Dermis blood vessel endothelial cell (primary cell): Measurements from ENCODE around the gene ACRBP. TPM values are rescaled to one million over a fixed set of nuclear protein-coding genes. Genes with fewer than 3 reads are reported as not detected.

Experiments
- DNase-seq: peaks from one replicate; pipeline ENCODE4 v3.0.0; 2010
- total RNA-seq: library from RNA; depleted of rRNA; stranded (reverse); fragments of >200 nt; gene quantifications from 2 replicates; pipeline ENCODE4 v1.2.3, GENCODE V29; 2014

Gene ACRBP
- total RNA-seq = 0.42 and 1.5 TPM in 2 replicates

DNA sequence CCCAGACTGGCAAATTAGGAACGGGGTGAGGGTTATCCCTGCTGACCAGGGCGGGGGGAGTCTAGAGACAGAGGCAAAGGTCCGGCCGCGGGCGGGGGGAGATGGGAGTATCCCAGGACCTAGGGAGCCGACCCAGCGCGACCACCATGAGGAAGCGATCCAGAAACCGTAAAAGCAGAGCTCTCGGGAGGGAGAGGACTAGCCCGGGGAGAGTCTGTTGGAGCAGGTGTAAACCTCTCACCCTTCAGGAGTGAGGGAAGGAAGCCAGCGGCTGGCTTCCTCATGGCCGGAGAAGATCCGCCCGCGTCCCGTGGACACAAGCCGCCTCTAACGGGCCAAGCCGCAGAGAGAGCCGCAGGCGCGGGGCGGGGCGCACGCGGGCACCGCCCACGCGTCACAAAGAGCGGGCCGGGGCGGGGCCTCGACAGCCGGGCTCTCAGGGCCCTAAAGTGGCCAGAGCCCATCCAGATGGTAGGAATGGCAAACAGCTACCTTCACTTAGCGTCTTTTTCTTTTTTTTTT, at the start of gene ACRBP:
TSS of gene ACRBP (minus strand) at position 350 of the 522 bp plus-strand sequence. CDS start at position 284, 66 bp downstream.
- peak; percentile 70 for DNase-seq

DNA sequence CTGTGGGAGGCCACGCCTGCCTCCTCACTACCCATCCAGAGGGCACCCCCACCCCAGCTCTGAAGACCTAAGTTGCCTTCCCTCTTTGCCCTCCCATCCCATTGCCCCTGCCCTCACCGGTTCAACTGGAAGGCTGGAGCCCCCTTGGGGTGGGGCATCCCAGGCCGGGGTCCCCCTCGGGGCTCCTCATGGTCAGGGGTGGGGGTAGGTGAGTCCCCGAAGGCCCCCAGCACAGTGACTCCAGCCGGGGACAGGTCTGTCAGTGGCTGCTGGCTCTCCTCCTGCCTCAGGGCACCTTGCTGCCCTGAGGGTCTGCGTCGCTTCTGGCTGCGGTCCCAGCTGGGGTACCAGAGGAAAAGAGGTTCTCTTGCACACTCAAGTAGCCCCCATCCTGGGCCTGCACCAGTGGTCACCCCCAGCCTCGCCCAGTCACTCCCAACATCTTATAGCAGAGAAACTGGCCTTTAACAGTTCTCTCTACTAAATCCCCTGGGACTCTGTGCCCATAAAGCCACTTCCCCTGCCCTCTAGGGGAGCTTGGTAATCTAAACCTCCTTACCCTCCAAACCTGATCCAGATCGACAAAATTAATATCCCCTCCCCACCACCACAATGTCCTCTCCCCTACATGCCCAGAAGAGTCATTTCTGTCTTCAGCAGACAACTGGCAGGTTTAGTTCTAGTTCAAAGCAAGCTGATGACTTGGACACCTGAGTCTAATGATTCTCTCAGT, 48.2 kb upstream of the ACRBP start:
- no peak for DNase-seq

DNA sequence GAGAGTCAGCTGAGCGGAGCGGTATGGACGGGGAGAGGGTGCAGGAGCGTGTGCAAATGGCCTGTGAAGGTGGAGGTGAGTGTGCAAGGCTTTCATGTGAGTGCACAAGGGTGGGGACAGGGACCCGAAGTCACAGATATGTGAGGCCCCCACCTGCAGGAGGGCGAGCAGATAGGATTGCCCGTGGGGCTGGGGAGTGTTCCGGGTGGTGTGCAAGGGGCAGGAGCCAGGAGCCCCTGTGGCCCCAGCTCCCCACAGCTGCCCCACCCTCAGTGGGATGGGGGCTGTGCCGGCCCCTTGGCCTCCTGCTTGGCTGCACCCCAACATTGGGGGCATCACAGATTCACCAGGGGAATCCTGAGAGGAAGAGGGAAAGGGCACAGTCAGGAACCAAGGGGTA, 47.5 kb upstream of the ACRBP start:
- DNase-seq = no peak

DNA sequence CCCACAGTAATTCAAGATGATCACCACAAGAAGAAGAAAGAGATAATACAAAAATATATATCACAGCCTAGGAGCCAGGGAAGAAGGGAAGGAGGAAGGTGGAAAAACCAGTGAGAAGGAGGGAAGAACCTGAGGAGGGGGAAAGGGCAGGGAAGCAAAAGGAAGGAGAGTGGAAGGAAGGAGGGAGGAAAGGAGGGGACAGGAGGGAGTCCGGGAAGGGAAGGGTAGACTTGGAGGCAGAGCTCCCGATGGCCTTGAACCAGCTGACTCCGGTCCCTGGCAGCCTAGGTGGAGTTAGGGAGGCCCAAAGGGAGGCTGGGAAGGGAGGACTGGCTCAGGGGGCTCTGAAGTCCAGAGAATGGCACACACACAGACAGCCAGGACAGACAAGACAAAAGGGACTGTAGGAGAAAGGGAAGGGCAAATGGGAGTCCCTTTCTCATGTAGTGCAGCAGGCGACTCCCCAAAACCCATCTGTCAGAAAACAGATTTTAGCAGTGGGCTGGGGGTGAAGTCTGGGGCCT, 46.7 kb upstream of the ACRBP start:
- DNase-seq = no peak

GRCh38 chr12:6692888-6693287, 45.7 kb upstream of the ACRBP start:
- no peak for DNase-seq

GRCh38 chr12:6691473-6691872, 44.2 kb upstream of the ACRBP start:
- DNase-seq = no peak

GRCh38 chr12:6688999-6689882, 42.0 kb upstream of the ACRBP start, which contains the start of gene ZNF384:
Gene ZNF384, minus strand, starts transcription at chr12:6689375. Its CDS starts 9,855 bp downstream, at chr12:6679520.
- DNase-seq = peak; percentile 99

GRCh38 chr12:6688543-6688998, 41.3 kb upstream of the ACRBP start:
- DNase-seq = peak; percentile 54

- no peak for DNase-seq
Observed at GRCh38 chr12:6685814-6686213, 38.6 kb upstream of the ACRBP start.

GRCh38 chr12:6684609-6685008, 37.4 kb upstream of the ACRBP start:
- DNase-seq = peak; percentile 60

GRCh38 chr12:6676962-6677361, 29.7 kb upstream of the ACRBP start:
- no peak for DNase-seq

- DNase-seq = no peak
Observed at GRCh38 chr12:6672143-6672542, 24.9 kb upstream of the ACRBP start.

DNA sequence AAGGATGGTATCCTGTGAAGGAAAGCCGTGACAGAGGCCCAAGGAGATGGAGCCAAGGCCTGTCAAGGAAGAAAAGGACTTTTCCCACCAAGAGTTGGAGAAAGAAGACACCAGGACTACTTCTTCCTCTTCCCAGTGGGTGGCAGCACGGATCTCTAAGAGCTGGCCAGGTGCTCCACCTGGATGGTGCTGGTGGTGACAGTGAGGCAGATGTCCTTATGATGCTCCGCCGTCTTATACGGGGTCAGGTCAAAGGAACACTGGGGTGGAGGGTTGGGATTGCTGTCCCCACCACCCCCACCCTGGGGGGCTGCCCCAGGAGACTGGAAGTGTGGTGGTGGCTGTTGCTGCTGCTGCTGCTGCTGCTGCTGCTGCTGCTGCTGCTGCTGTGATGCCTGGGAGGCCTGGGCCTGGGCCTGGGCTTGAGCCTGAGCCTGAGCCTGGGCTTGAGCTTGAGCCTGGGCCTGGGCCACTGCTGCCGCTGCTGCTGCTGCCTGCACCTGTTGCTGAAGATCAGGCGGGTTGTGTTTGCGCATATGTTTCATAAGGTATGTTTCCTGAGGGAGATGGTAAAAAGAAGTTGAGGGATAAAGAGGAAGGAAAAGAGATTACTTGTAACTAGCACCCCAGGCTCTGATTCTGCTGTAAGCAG, 20.5 kb upstream of the ACRBP start:
- no peak for DNase-seq

DNA sequence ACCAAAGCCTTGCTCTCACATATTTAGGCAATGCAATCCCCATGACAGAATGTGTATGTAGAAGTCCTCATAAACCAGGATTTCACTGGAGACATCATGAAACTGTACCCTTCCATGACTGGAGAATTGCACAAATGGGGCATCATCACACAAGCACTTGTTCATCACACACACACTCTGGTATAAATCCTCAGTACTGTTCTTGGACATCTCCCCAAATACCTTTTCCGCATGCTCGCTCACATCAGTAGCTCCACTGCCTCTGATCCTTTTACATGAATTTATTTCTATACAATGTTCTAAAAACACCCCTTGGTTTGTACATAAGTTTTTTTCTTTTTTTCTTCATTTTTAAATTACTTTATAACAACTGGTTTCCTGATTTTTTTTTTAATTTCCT, 19.0 kb upstream of the ACRBP start:
- DNase-seq = no peak

GRCh38 chr12:6664902-6665301, 17.7 kb upstream of the ACRBP start:
- DNase-seq = no peak

DNA sequence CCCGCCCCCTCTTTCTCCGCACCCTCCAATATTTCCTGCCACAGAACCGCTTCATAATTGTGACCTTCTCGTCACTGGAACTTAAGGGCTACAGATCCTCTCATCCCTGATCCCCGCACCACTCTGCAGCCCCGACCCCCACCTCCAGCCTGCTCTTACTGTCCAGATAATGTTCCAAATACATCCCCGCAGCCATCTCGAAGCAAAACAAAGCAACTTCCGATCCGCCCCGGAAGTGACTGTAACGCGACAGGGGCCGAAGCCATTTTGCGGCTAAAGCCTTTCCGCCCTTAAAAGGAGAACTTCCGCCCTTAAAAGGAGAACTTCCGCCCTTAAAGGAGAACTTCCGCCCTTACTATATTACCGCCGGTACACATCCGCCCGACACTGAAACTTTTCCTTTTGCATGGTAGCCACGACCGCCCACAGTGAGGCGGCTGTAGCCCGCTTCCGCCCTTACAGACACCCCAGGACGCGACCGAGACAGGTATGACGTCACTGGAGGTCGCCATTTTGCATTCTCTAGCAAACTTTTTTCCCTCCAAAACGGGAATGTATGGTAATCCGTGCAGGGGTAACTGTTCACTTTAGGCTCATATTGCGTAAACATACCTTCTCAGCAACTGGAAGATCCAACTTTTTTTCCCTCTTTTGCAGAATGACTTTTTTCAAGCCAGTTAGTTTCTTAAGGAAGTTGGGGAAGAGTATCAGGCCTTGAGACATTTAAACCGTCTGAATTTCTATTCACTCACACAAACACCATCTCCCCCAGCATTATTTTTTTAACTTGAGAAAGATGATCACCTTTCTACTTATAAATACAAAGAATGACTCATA, 15.9 kb upstream of the ACRBP start, which contains the start of gene ING4:
TSS of gene ING4 (minus strand) at position 214 of the 837 bp plus-strand sequence. CDS start at position 196, 18 bp downstream.
- DNase-seq = peak; percentile 100

DNA sequence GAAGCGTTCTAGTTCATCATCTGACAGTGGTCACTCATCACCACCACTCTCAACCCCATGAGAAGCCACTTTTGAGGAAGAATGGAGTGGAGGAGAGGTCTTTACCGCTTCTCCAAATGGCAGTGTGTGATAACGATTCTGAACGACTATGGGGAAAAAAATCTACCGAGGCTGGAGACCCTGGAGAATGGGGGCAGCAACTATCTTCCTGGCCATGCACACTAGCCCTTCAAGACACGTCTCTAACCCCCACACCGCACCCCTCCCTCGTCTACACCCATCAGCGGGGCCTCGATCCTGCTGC, 15.3 kb upstream of the ACRBP start:
- no peak for DNase-seq

GRCh38 chr12:6653987-6654386, 6.8 kb upstream of the ACRBP start:
- no peak for DNase-seq

DNA sequence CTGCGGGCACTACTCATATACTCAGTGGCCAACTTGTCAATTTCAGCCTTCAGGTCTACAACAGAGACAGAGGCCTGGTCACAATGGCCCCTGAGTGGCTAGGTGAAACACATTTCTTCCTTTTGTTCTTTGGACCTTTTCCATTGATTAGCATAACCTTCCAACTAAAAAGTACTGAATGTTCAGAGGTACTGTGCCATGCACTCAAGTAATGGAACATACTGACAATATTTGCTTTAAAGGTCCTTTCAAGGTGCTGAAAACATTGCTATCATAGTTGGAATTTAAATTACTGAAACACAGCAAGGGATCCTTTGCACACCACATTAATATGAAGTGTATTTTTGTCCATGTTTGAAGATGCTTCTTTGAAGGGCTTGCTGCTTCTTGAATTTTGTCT, 6.1 kb upstream of the ACRBP start:
- no peak for DNase-seq

GRCh38 chr12:6652391-6652790, 5.2 kb upstream of the ACRBP start:
- no peak for DNase-seq

- DNase-seq = no peak
Observed at GRCh38 chr12:6650832-6651231, 3.6 kb upstream of the ACRBP start.
